ENCODE measurements around the gene LAIR2. TPM values are rescaled to one million over a fixed set of nuclear protein-coding genes. Genes with fewer than 3 reads are reported as not detected.

LAIR2 gene
- total RNA-seq, 1 experiment from 2014 or later, result not detected

GRCh38 chr19:54530866-54531265, 28.2 kb downstream of the LAIR2 start (continued):
- no peak for TF ChIP-seq CTCF (IDR thresholded peaks at IDR 0.05 in 2 of 3, conservative IDR thresholded peaks at IDR 0.05 in 1 of 3; ENCODE audit: borderline replicate concordance in 1 of 3, insufficient read depth in 1 of 3, low read depth in 2 of 3, low read length in 2 of 3)
- no peak for TF ChIP-seq SIN3A (IDR thresholded peaks at IDR 0.05; ENCODE audit: low read depth)
- no peak for TF ChIP-seq REST (IDR thresholded peaks at IDR 0.05; ENCODE audit: low read depth)
- no peak for TF ChIP-seq CEBPB (IDR thresholded peaks at IDR 0.05; ENCODE audit: low read depth)
- no peak for TF ChIP-seq JUND (IDR thresholded peaks at IDR 0.05)
- TF ChIP-seq ZFX (IDR thresholded peaks at IDR 0.05), result no peak
- TF ChIP-seq SP1 (IDR thresholded peaks at IDR 0.05; ENCODE audit: low read depth), result no peak
- TF ChIP-seq ELF1 (IDR thresholded peaks at IDR 0.05; ENCODE audit: borderline replicate concordance, low read depth), result no peak

GRCh38 chr19:54532528-54532927, 29.9 kb downstream of the LAIR2 start:
- Histone ChIP-seq H3K36me3 (ENCODE audit: control insufficient read depth in 1 of 2, insufficient read depth in 2 of 2, low read length in 2 of 2) (no peaks in the 10 kb centered on the region), H3K4me3 (replicated peaks in 1 of 2; ENCODE audit: low read depth in 1 of 2, low read length in 2 of 2) (no peak overlapping the region), H3K27ac (ENCODE audit: low read depth, low read length) (no peak overlapping the region), H3K4me1 (ENCODE audit: control insufficient read depth in 1 of 2, insufficient read depth in 2 of 2, low read length in 2 of 2) (no peaks in the 10 kb centered on the region), H3K9ac (ENCODE audit: low read length) (no peak overlapping the region), H4K20me1 (ENCODE audit: insufficient read depth) (no peaks in the 10 kb centered on the region), H3K27me3 (ENCODE audit: insufficient read depth, low read length) (peaks cover 83% of the 10 kb centered on the region), H3K4me2 (ENCODE audit: low read length) (no peak overlapping the region), H3K9me3 (ENCODE audit: control insufficient read depth in 1 of 2, insufficient read depth in 1 of 2, low read depth in 1 of 2, low read length in 2 of 2) (no peaks in the 10 kb centered on the region), H3K9me2 (ENCODE audit: insufficient read depth) (no peaks in the 10 kb centered on the region), H2AFZ (ENCODE audit: low read depth, low read length, poor library complexity, severe bottlenecking) (no peak overlapping the region), H3K79me2 (ENCODE audit: insufficient read depth, low read length) (no peaks in the 10 kb centered on the region)
- TF ChIP-seq EZH2phosphoT487 (IDR thresholded peaks at IDR 0.05; ENCODE audit: borderline replicate concordance) (no peak), EGR1 (IDR thresholded peaks at IDR 0.05; ENCODE audit: low read depth) (no peak), RAD21 (IDR thresholded peaks at IDR 0.05; ENCODE audit: low read depth) (no peak), TCF7L2 (IDR thresholded peaks at IDR 0.05; ENCODE audit: borderline replicate concordance, extremely low read depth, insufficient read depth, insufficient read length) (no peak), SIN3A (IDR thresholded peaks at IDR 0.05; ENCODE audit: low read depth) (no peak), ZNF274 (IDR thresholded peaks at IDR 0.05; ENCODE audit: low read depth, low read length) (no peak), MAX (IDR thresholded peaks at IDR 0.05) (no peak), CBX3 (IDR thresholded peaks at IDR 0.05; ENCODE audit: low read depth) (no peak), FOSL1 (IDR thresholded peaks at IDR 0.05; ENCODE audit: low read depth) (no peak), YY1 (IDR thresholded peaks at IDR 0.05; ENCODE audit: extremely low read depth, insufficient replicate concordance, low read depth, low read length) (no peak), SP1 (IDR thresholded peaks at IDR 0.05; ENCODE audit: low read depth) (no peak), CEBPB (IDR thresholded peaks at IDR 0.05; ENCODE audit: low read depth) (no peak), ELF1 (IDR thresholded peaks at IDR 0.05; ENCODE audit: borderline replicate concordance, low read depth) (no peak), SRF (IDR thresholded peaks at IDR 0.05; ENCODE audit: low read depth) (no peak), CTCF (IDR thresholded peaks at IDR 0.05 in 2 of 3, conservative IDR thresholded peaks at IDR 0.05 in 1 of 3; ENCODE audit: borderline replicate concordance in 1 of 3, insufficient read depth in 1 of 3, low read depth in 2 of 3, low read length in 2 of 3) (no peak), JUND (IDR thresholded peaks at IDR 0.05) (no peak)
- DNase-seq (ENCODE audit: low read depth, low spot score) (no peak), ATAC-seq (no peak)
- intact Hi-C loops (cut with micrococcal nuclease), result no loop called here
- ChIA-PET POLR2A (no interaction called here), CTCF (no interaction called here), RAD21 (ENCODE audit: low non-redundant PET in 1 of 2, low total read pairs in 2 of 2, uncharacterized antibody in 2 of 2, unreplicated experiment in 2 of 2) (no interaction called here)
- no TSS peak for BruUV-seq (replicated peaks)

Measured in HCT116 (cell line).